Panc1 (cell line): ENCODE results near the gene KBTBD3.

ENCODE experiments used
- POLR2AphosphoS5 ChIP-seq: IDR thresholded peaks from 2 replicates; pipeline ENCODE4 v1.6.1; 2012; ENCODE audit warnings: mild to moderate bottlenecking, low read depth, low read length, moderate library complexity
- SIN3A ChIP-seq: IDR thresholded peaks from 2 replicates; pipeline ENCODE4 v1.6.1; 2012; ENCODE audit warnings: low read depth, mild to moderate bottlenecking, low read length, moderate library complexity, borderline replicate concordance; ENCODE audit not compliant: insufficient read depth
- TF ChIP-seq, protein P1 (sequence below): fragments of 450-650 bp; IDR thresholded peaks from 2 replicates; pipeline ENCODE4 v1.5.1; 2017; ENCODE audit warnings: mild to moderate bottlenecking
- TF ChIP-seq, protein P2 (sequence below), 2 experiments: IDR thresholded peaks; 2 replicates each; pipeline ENCODE4 v1.6.1; 2011 to 2012; ENCODE audit warnings: low read depth in 2 of 2, control low read depth in 1 of 2, low read length in 1 of 2, mild to moderate bottlenecking in 1 of 2, moderate library complexity in 1 of 2; ENCODE audit not compliant: insufficient read depth in 1 of 2

DNA sequence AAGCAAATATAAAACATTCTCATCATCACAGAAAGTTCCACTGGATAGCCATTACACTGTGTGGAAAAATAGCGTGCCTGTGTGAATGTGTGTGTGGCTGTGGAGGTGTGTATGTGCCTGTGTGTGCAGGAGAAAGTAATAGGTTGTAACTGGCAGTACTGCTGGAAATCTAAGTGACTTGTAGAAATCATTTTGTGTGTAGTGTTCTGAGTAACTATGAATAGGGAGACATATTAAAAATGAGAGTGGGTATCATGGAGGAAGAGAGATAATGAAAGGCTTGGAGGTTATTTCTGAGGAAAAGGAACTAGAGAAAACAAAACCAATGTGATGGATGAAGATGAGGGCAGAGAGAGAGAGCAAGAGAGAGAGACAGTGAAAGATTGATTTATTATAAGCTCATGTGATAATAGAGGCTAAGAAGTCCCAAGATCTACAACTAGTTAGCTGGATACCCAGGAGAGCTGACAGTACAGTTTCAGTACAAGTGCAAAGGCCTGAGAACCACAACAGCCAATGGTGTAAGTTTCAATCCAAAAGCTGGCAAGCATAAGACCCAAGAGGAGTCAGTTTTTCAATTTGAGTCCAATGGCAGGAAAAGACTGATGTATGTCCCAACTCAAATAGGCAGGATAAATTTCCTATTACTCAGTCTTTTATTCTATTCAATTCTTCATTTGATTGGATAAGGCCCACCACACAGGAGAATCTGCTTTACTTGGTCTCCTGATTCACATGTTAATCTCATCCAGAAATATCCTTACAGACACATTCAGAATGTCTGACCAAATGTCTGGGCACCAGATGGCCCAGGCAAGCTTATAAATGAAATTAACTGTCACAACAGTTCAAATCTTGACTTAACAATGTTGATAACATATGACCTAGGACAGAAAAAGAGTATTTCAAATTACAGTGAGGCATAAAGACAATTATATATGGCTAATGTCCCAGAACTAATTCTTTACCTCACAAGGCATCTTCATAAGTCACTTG lies 14.9 kb downstream of the KBTBD3 start:
- TF ChIP-seq, protein P1, sequence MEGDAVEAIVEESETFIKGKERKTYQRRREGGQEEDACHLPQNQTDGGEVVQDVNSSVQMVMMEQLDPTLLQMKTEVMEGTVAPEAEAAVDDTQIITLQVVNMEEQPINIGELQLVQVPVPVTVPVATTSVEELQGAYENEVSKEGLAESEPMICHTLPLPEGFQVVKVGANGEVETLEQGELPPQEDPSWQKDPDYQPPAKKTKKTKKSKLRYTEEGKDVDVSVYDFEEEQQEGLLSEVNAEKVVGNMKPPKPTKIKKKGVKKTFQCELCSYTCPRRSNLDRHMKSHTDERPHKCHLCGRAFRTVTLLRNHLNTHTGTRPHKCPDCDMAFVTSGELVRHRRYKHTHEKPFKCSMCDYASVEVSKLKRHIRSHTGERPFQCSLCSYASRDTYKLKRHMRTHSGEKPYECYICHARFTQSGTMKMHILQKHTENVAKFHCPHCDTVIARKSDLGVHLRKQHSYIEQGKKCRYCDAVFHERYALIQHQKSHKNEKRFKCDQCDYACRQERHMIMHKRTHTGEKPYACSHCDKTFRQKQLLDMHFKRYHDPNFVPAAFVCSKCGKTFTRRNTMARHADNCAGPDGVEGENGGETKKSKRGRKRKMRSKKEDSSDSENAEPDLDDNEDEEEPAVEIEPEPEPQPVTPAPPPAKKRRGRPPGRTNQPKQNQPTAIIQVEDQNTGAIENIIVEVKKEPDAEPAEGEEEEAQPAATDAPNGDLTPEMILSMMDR, result no peak
- TF ChIP-seq POLR2AphosphoS5 (no peak), SIN3A (no peak)
- TF ChIP-seq, protein P2, sequence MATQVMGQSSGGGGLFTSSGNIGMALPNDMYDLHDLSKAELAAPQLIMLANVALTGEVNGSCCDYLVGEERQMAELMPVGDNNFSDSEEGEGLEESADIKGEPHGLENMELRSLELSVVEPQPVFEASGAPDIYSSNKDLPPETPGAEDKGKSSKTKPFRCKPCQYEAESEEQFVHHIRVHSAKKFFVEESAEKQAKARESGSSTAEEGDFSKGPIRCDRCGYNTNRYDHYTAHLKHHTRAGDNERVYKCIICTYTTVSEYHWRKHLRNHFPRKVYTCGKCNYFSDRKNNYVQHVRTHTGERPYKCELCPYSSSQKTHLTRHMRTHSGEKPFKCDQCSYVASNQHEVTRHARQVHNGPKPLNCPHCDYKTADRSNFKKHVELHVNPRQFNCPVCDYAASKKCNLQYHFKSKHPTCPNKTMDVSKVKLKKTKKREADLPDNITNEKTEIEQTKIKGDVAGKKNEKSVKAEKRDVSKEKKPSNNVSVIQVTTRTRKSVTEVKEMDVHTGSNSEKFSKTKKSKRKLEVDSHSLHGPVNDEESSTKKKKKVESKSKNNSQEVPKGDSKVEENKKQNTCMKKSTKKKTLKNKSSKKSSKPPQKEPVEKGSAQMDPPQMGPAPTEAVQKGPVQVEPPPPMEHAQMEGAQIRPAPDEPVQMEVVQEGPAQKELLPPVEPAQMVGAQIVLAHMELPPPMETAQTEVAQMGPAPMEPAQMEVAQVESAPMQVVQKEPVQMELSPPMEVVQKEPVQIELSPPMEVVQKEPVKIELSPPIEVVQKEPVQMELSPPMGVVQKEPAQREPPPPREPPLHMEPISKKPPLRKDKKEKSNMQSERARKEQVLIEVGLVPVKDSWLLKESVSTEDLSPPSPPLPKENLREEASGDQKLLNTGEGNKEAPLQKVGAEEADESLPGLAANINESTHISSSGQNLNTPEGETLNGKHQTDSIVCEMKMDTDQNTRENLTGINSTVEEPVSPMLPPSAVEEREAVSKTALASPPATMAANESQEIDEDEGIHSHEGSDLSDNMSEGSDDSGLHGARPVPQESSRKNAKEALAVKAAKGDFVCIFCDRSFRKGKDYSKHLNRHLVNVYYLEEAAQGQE (IDR thresholded peaks at IDR 0.05; ENCODE audit: insufficient read depth in 1 of 2, low read depth in 2 of 2, low read length in 1 of 2), result no peak
